ENCODE results near the gene CUL1. TPM values are rescaled to one million over a fixed set of nuclear protein-coding genes. Genes with fewer than 3 reads are reported as not detected.

The CUL1 gene
- total RNA-seq, 4 donors from 2014 or later = 80.6 to 83.7 (median 82.8) TPM

DNA sequence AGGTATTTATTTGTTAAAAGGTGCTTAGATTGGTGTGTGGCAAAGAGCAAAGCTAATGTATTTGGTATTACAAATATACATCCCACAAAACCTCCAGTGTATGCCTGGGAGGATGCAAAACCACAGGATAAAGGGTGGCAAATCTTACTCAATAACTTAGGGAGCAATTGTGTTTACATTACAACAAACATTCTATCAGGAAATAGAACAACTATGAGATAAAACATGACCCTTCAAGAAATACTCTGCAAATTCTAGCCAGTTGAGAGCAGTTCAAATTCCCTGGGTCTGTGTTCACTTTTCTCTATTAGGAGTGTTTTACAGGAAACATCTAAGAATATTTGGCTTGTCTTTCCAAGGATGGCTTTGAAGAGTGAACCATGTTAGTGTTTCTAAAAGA lies 64.9 kb downstream of the CUL1 start:
- Histone ChIP-seq H3K36me3 (peaks cover 0 to 58% of the 10 kb centered on the region in 2 donors), H3K4me3 (no peak overlapping the region), H3K9me3 (no peaks in the 10 kb centered on the region), H3K4me1 (peaks cover 0 to 18% (median 0%) of the 10 kb centered on the region in 3 donors), H3K27ac (no peak overlapping the region), H3K27me3 (no peaks in the 10 kb centered on the region)
- TF ChIP-seq CTCF (IDR thresholded peaks at IDR 0.05) (no peak), EP300 (IDR thresholded peaks at IDR 0.05) (no peak), POLR2AphosphoS5 (IDR thresholded peaks at IDR 0.05) (no peak), POLR2A (IDR thresholded peaks at IDR 0.05) (no peak)
- ATAC-seq = no peak

DNA sequence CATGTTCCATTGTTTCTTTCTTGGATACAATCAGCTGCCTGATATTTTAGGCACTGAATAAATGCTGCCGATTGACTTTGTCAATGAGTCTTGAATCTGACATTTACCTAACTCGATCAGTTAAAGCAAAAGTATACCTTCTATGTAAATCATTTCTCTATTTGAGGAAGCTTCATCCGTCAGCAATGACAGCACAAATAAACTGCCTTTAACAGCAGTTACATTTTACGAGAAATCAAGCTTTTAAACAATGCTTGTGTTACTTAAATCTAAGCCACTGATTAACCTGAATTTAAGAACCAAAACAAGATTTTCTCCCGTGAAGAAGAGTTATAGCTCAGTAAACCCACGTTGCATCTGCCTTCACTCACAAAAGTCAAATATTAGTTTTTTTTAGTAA lies 71.3 kb downstream of the CUL1 start:
- no peak for ATAC-seq
- Histone ChIP-seq H3K4me1 (no peaks in the 10 kb centered on the region), H3K27me3 (no peaks in the 10 kb centered on the region), H3K27ac (no peak overlapping the region), H3K9me3 (no peaks in the 10 kb centered on the region), H3K36me3 (peaks cover 0 to 94% of the 10 kb centered on the region in 2 donors), H3K4me3 (no peak overlapping the region)
- TF ChIP-seq CTCF (IDR thresholded peaks at IDR 0.05) (no peak), POLR2A (IDR thresholded peaks at IDR 0.05) (no peak), EP300 (IDR thresholded peaks at IDR 0.05) (no peak), POLR2AphosphoS5 (IDR thresholded peaks at IDR 0.05) (no peak)
- WGBS, 2 donors (ENCODE audit: low coverage in 1 of 2) = 64 to 80% methylated on average over 6 of the region's 6 CpGs

DNA sequence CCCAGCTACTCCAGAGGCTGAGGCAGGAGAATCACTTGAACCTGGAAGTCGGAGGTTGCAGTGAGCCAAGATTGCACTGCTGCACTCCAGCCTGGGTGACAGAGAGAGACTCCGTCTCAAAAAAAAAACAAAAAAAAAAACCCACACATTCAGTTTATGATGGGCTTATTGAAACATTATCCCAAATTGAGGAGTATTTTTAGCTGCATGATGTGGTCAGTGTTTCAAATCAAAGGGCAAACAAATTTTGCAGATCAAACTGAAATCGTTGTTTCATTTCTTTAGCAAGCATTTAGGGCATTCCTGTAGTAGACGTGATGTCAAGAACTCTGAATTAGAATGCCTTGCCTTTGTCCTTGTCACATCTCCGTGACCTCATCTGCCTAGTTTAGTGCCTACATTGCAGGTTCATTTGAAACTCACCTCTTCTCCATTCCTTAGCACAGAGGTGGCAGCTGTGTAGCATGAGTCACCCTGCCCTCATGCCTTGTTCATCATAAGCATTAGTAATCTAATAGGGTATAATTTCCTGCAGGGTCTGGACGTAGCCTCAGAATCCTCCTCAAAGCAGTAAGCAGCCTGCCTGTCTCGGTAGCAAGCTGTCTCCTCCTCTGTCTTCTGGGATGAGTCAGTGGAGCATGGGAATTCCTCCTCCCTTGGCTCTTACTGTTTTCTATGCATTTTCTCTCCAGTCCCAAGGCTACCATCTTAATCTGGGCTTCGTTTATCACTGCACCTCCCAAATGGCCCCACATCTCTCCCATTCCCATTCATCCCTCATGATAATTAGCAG lies 73.8 kb downstream of the CUL1 start:
- no peaks in the 10 kb centered on the region for H3K27me3 ChIP-seq
- no peak overlapping the region for H3K27ac ChIP-seq
- peaks cover 0 to 91% of the 10 kb centered on the region in 2 donors for H3K36me3 ChIP-seq
- ATAC-seq = no peak
- no peak overlapping the region for H3K4me3 ChIP-seq
- no peaks in the 10 kb centered on the region for H3K4me1 ChIP-seq
- TF ChIP-seq EP300 (IDR thresholded peaks at IDR 0.05) = no peak
- TF ChIP-seq CTCF (IDR thresholded peaks at IDR 0.05) = no peak
- no peak for TF ChIP-seq POLR2AphosphoS5 (IDR thresholded peaks at IDR 0.05)
- no peak for TF ChIP-seq POLR2A (IDR thresholded peaks at IDR 0.05)
- 65 to 67% methylated on average over 6 to 7 of the region's 8 CpGs for WGBS, 2 donors (ENCODE audit: low coverage in 1 of 2)
- no peaks in the 10 kb centered on the region for H3K9me3 ChIP-seq

GRCh38 chr7:148773334-148773733 lies 74.6 kb downstream of the CUL1 start:
- H3K27ac ChIP-seq = no peak overlapping the region
- TF ChIP-seq EP300 (IDR thresholded peaks at IDR 0.05) (no peak), POLR2A (IDR thresholded peaks at IDR 0.05) (no peak), POLR2AphosphoS5 (IDR thresholded peaks at IDR 0.05) (no peak), CTCF (IDR thresholded peaks at IDR 0.05) (no peak)
- H3K27me3 ChIP-seq = no peaks in the 10 kb centered on the region
- no peak overlapping the region for H3K4me3 ChIP-seq
- no peaks in the 10 kb centered on the region for H3K9me3 ChIP-seq
- ATAC-seq = no peak
- H3K36me3 ChIP-seq = peaks cover 0 to 86% of the 10 kb centered on the region in 2 donors
- no peaks in the 10 kb centered on the region for H3K4me1 ChIP-seq
- 93 to 97% methylated on average over 8 of the region's 10 CpGs for WGBS, 2 donors (ENCODE audit: low coverage in 1 of 2)

GRCh38 chr7:148774471-148774870 lies 75.8 kb downstream of the CUL1 start:
- WGBS, 2 donors (ENCODE audit: low coverage in 1 of 2) = 83% methylated on average over 1 of the region's 1 CpG; no CpG with 5 or more reads in 1 of the 2 donors
- H3K27me3 ChIP-seq = no peaks in the 10 kb centered on the region
- no peaks in the 10 kb centered on the region for H3K4me1 ChIP-seq
- peaks cover 0 to 86% of the 10 kb centered on the region in 2 donors for H3K36me3 ChIP-seq
- TF ChIP-seq POLR2AphosphoS5 (IDR thresholded peaks at IDR 0.05) (no peak), EP300 (IDR thresholded peaks at IDR 0.05) (no peak), CTCF (IDR thresholded peaks at IDR 0.05) (no peak), POLR2A (IDR thresholded peaks at IDR 0.05) (no peak)
- H3K4me3 ChIP-seq = no peak overlapping the region
- ATAC-seq = no peak
- no peak overlapping the region for H3K27ac ChIP-seq
- no peaks in the 10 kb centered on the region for H3K9me3 ChIP-seq

Measured in gastroesophageal sphincter (tissue), 4 donors.